Measurements from ENCODE around the gene RASSF8. TPM values are rescaled to one million over a fixed set of nuclear protein-coding genes. Genes with fewer than 3 reads are reported as not detected.
A peak's percentile ranks its signal among the peaks of the same experiment; 100 is the strongest.

The RASSF8 gene
- polyA plus RNA-seq, 3 donors = 0.08 to 0.39 TPM; not detected in 1

DNA sequence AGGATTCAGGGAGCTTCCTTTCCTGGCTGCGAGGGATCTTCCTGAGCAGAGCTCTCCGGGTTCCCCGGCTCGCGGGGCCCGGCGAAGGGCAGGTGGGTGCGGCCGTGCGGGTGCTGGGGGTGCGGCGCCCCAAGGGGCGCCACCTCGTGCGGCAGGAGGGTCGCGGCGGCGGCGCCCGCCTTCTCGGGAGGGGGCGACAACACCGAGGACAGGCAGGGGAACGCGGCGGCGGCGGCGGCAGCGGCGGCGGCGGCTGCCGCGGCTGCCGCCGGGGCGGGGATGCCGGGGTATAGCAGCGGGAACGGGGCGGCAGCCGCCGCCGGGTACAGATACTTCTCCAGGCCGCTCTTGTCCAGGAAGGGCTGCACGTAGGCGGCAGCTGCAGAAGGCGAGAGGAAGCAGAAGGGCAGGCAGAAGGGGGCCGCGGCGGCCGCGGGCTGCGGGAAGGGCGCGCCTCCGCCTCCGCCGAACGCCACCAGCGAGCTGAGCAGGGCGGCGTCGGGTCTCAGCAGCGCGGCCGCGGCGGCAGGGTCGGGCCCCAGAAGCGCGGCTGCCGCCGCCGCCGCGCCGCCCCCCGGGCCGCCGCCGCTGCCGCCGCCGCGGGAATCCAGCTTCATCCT, 163.7 kb downstream of the RASSF8 start:
- TF ChIP-seq, protein P1, sequence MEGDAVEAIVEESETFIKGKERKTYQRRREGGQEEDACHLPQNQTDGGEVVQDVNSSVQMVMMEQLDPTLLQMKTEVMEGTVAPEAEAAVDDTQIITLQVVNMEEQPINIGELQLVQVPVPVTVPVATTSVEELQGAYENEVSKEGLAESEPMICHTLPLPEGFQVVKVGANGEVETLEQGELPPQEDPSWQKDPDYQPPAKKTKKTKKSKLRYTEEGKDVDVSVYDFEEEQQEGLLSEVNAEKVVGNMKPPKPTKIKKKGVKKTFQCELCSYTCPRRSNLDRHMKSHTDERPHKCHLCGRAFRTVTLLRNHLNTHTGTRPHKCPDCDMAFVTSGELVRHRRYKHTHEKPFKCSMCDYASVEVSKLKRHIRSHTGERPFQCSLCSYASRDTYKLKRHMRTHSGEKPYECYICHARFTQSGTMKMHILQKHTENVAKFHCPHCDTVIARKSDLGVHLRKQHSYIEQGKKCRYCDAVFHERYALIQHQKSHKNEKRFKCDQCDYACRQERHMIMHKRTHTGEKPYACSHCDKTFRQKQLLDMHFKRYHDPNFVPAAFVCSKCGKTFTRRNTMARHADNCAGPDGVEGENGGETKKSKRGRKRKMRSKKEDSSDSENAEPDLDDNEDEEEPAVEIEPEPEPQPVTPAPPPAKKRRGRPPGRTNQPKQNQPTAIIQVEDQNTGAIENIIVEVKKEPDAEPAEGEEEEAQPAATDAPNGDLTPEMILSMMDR (IDR thresholded peaks at IDR 0.05) = no peak
- Mint-ChIP-seq H3K27ac (no peak overlapping the region), H3K4me3 (peak overlapping the region; percentile 71 to 85), H3K27me3 (ENCODE audit: low read depth in 3 of 3) (peaks cover 70 to 80% (median 75%) of the 10 kb centered on the region in 3 donors), H3K9me3 (peaks cover 0 to 41% (median 17%) of the 10 kb centered on the region in 7 donors), H3K4me1 (peaks cover 46% of the 10 kb centered on the region), H3K36me3 (peaks cover 4 to 25% of the 10 kb centered on the region in 2 donors)
- Histone ChIP-seq H3K36me3 (replicated peaks in 1 of 2; ENCODE audit: control insufficient read depth in 1 of 2, insufficient read depth in 2 of 2, low read length in 2 of 2) (no peaks in the 10 kb centered on the region), H3K27me3 (ENCODE audit: control insufficient read depth in 2 of 2, insufficient read depth in 2 of 2, low read length in 2 of 2) (peaks cover 67 to 69% of the 10 kb centered on the region in 2 donors), H3K9me3 (replicated peaks in 1 of 2; ENCODE audit: control insufficient read depth in 1 of 2, insufficient read depth in 1 of 2, low read length in 2 of 2) (peaks cover 0 to 15% of the 10 kb centered on the region in 2 donors), H4K20me1 (ENCODE audit: insufficient read depth, low read length) (no peaks in the 10 kb centered on the region), H3K9ac (ENCODE audit: insufficient read depth, low read length, poor library complexity, severe bottlenecking) (peak overlapping the region; percentile 41), H3K4me3 (replicated peaks in 1 of 3; ENCODE audit: low read depth in 2 of 3, low read length in 3 of 3) (peak overlapping the region; percentile 27 to 72 (median 41)), H3K27ac (ENCODE audit: low read depth in 1 of 2, low read length in 2 of 2) (no peak overlapping the region), H3K79me2 (ENCODE audit: insufficient read depth, low read length) (no peaks in the 10 kb centered on the region), H3K4me2 (replicated peaks; ENCODE audit: extremely low read depth, low read length, poor library complexity, severe bottlenecking) (peak overlapping the region; percentile 79), H3K4me1 (ENCODE audit: control insufficient read depth in 1 of 2, insufficient read depth in 2 of 2, low read length in 2 of 2) (peaks cover 47 to 48% of the 10 kb centered on the region in 2 donors), H2AFZ (ENCODE audit: insufficient read depth, low read depth, low read length, poor library complexity, severe bottlenecking) (peak overlapping the region; percentile 73)
- DNase-seq = peak; percentile 34 to 53 (median 47)
- under 1% methylated on average over 84 of the region's 88 CpGs for WGBS (ENCODE audit: insufficient coverage)
- intact Hi-C loops (cut with micrococcal nuclease) = loop anchor here (10.0 kb wide), 2 partner anchors 153 to 353 kb away; no protein-coding TSS in a partner anchor

DNA sequence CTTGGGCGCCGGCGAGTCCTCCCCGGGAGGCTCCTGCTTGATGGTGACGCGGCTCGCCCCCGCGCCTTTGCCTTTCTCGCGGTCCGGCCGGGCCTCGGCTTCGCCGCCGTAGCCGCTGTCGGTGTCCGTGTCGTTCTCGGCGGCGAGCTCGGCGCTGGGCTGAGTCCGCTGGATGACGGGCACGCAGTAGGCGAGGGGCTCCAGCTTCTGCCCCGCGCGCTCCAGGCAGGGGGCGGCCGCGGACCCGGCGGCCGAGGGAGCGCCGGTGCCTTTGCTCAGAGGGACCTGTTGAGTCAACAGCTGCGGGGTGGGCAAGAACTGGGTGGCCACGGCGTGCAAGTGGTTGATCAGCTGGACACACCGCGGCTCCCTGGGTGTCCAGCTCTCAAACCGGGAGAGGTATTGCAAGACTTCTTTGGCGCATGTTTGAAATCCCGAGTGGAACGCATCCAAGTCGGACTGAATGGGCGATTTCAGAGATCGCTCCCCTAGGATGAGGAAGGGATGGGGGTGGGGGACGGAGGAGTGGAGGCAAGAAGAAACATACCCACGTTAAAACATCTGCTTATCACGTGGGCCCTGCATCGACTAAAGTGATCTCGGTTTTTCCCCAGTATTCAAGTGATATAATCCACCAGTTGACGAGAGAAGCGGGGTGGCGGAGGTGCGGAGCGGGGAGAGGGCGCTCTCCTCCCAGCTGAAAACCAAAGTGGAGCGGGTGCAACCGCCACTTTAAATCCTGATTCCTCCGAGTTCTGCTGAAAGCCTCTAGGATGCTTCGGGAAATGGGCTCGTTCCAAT, 164.4 kb downstream of the RASSF8 start:
- peak in 1 of 3 donors; percentile 34 for DNase-seq
- whole genome bisulfite sequencing (ENCODE audit: insufficient coverage) = under 1% methylated on average over 64 of the region's 69 CpGs
- H4K20me1 ChIP-seq (ENCODE audit: insufficient read depth, low read length) = no peaks in the 10 kb centered on the region
- no peaks in the 10 kb centered on the region for H3K79me2 ChIP-seq (ENCODE audit: insufficient read depth, low read length)
- intact Hi-C loops (cut with micrococcal nuclease) = loop anchor here (10.0 kb wide), 2 partner anchors 152 to 352 kb away; no protein-coding TSS in a partner anchor
- Mint-ChIP-seq H3K27ac (peak overlapping the region in 2 of 7 donors; percentile 35 to 67), H3K27me3 (ENCODE audit: low read depth in 3 of 3) (peaks cover 77 to 88% (median 79%) of the 10 kb centered on the region in 3 donors), H3K4me3 (peak overlapping the region; percentile 84 to 92), H3K36me3 (peaks cover 8 to 29% of the 10 kb centered on the region in 2 donors), H3K4me1 (peaks cover 46% of the 10 kb centered on the region), H3K9me3 (peaks cover 0 to 42% (median 19%) of the 10 kb centered on the region in 7 donors)
- H3K27ac ChIP-seq (ENCODE audit: low read depth in 1 of 2, low read length in 2 of 2) = no peak overlapping the region
- peak overlapping the region; percentile 27 to 72 (median 41) for H3K4me3 ChIP-seq (replicated peaks in 1 of 3; ENCODE audit: low read depth in 2 of 3, low read length in 3 of 3)
- H3K9me3 ChIP-seq (replicated peaks in 1 of 2; ENCODE audit: control insufficient read depth in 1 of 2, insufficient read depth in 1 of 2, low read length in 2 of 2) = peaks cover 0 to 15% of the 10 kb centered on the region in 2 donors
- H3K9ac ChIP-seq (ENCODE audit: insufficient read depth, low read length, poor library complexity, severe bottlenecking) = peak overlapping the region; percentile 41
- TF ChIP-seq, protein P1 (IDR thresholded peaks at IDR 0.05) = no peak
- H3K4me1 ChIP-seq (ENCODE audit: control insufficient read depth in 1 of 2, insufficient read depth in 2 of 2, low read length in 2 of 2) = peaks cover 47 to 48% of the 10 kb centered on the region in 2 donors
- H3K36me3 ChIP-seq (replicated peaks in 1 of 2; ENCODE audit: control insufficient read depth in 1 of 2, insufficient read depth in 2 of 2, low read length in 2 of 2) = no peaks in the 10 kb centered on the region
- peaks cover 73 to 74% of the 10 kb centered on the region in 2 donors for H3K27me3 ChIP-seq (ENCODE audit: control insufficient read depth in 2 of 2, insufficient read depth in 2 of 2, low read length in 2 of 2)
- peak overlapping the region; percentile 79 for H3K4me2 ChIP-seq (replicated peaks; ENCODE audit: extremely low read depth, low read length, poor library complexity, severe bottlenecking)
- H2AFZ ChIP-seq (ENCODE audit: insufficient read depth, low read depth, low read length, poor library complexity, severe bottlenecking) = peak overlapping the region; percentile 73
